ENCODE results near the gene TCF4.

Gene TCF4

GRCh38 chr18:55506074-55506473 is 81.9 kb downstream of the TCF4 start:
- no peak overlapping the region for H3K4me3 Mint-ChIP-seq
- H3K27ac Mint-ChIP-seq = no peak overlapping the region
- no peaks in the 10 kb centered on the region for H3K4me1 Mint-ChIP-seq
- H3K36me3 Mint-ChIP-seq = no peaks in the 10 kb centered on the region
- H3K27me3 Mint-ChIP-seq = no peaks in the 10 kb centered on the region
- H3K9me3 Mint-ChIP-seq = no peaks in the 10 kb centered on the region

GRCh38 chr18:55504808-55505207 is 83.2 kb downstream of the TCF4 start:
- Mint-ChIP-seq H3K27ac (no peak overlapping the region), H3K4me3 (no peak overlapping the region), H3K36me3 (no peaks in the 10 kb centered on the region), H3K27me3 (no peaks in the 10 kb centered on the region), H3K9me3 (no peaks in the 10 kb centered on the region), H3K4me1 (no peaks in the 10 kb centered on the region)

GRCh38 chr18:55503167-55503820 is 84.7 kb downstream of the TCF4 start:
- H3K27me3 Mint-ChIP-seq = no peaks in the 10 kb centered on the region
- no peak overlapping the region for H3K4me3 Mint-ChIP-seq
- no peaks in the 10 kb centered on the region for H3K4me1 Mint-ChIP-seq
- no peaks in the 10 kb centered on the region for H3K36me3 Mint-ChIP-seq
- no peak overlapping the region for H3K27ac Mint-ChIP-seq
- no peaks in the 10 kb centered on the region for H3K9me3 Mint-ChIP-seq

GRCh38 chr18:55501982-55502710 is 85.8 kb downstream of the TCF4 start:
- no peaks in the 10 kb centered on the region for H3K36me3 Mint-ChIP-seq
- H3K9me3 Mint-ChIP-seq = no peaks in the 10 kb centered on the region
- no peaks in the 10 kb centered on the region for H3K4me1 Mint-ChIP-seq
- no peak overlapping the region for H3K27ac Mint-ChIP-seq
- H3K27me3 Mint-ChIP-seq = no peaks in the 10 kb centered on the region
- no peak overlapping the region for H3K4me3 Mint-ChIP-seq

GRCh38 chr18:55501579-55501978 is 86.4 kb downstream of the TCF4 start:
- H3K9me3 Mint-ChIP-seq = no peaks in the 10 kb centered on the region
- H3K27me3 Mint-ChIP-seq = no peaks in the 10 kb centered on the region
- no peaks in the 10 kb centered on the region for H3K4me1 Mint-ChIP-seq
- no peaks in the 10 kb centered on the region for H3K36me3 Mint-ChIP-seq
- H3K4me3 Mint-ChIP-seq = no peak overlapping the region
- H3K27ac Mint-ChIP-seq = no peak overlapping the region

- H3K27ac Mint-ChIP-seq = no peak overlapping the region
- H3K9me3 Mint-ChIP-seq = no peaks in the 10 kb centered on the region
- no peaks in the 10 kb centered on the region for H3K36me3 Mint-ChIP-seq
- no peak overlapping the region for H3K4me3 Mint-ChIP-seq
- H3K27me3 Mint-ChIP-seq = no peaks in the 10 kb centered on the region
- no peaks in the 10 kb centered on the region for H3K4me1 Mint-ChIP-seq
Measured at GRCh38 chr18:55500316-55501086, 87.5 kb downstream of the TCF4 start.

- Mint-ChIP-seq H3K4me1 (no peaks in the 10 kb centered on the region), H3K27ac (no peak overlapping the region), H3K4me3 (no peak overlapping the region), H3K36me3 (no peaks in the 10 kb centered on the region), H3K27me3 (no peaks in the 10 kb centered on the region), H3K9me3 (no peaks in the 10 kb centered on the region)
Measured at GRCh38 chr18:55499526-55499925, 88.5 kb downstream of the TCF4 start.

GRCh38 chr18:55497825-55498403 is 90.1 kb downstream of the TCF4 start:
- no peaks in the 10 kb centered on the region for H3K27me3 Mint-ChIP-seq
- no peaks in the 10 kb centered on the region for H3K4me1 Mint-ChIP-seq
- H3K27ac Mint-ChIP-seq = no peak overlapping the region
- no peaks in the 10 kb centered on the region for H3K9me3 Mint-ChIP-seq
- no peaks in the 10 kb centered on the region for H3K36me3 Mint-ChIP-seq
- no peak overlapping the region for H3K4me3 Mint-ChIP-seq

GRCh38 chr18:55494899-55495298 is 93.1 kb downstream of the TCF4 start:
- Mint-ChIP-seq H3K27me3 (peaks cover 4% of the 10 kb centered on the region), H3K9me3 (no peaks in the 10 kb centered on the region), H3K36me3 (no peaks in the 10 kb centered on the region), H3K27ac (no peak overlapping the region), H3K4me3 (no peak overlapping the region), H3K4me1 (peaks cover under 1% of the 10 kb centered on the region)

GRCh38 chr18:55494441-55494840 is 93.6 kb downstream of the TCF4 start:
- Mint-ChIP-seq H3K4me3 (no peak overlapping the region), H3K27me3 (peaks cover 4% of the 10 kb centered on the region), H3K27ac (no peak overlapping the region), H3K4me1 (peaks cover 5% of the 10 kb centered on the region), H3K36me3 (no peaks in the 10 kb centered on the region), H3K9me3 (no peaks in the 10 kb centered on the region)

- Mint-ChIP-seq H3K9me3 (no peaks in the 10 kb centered on the region), H3K4me3 (no peak overlapping the region), H3K4me1 (peaks cover 8% of the 10 kb centered on the region), H3K36me3 (no peaks in the 10 kb centered on the region), H3K27ac (no peak overlapping the region), H3K27me3 (peaks cover 4% of the 10 kb centered on the region)
Measured at GRCh38 chr18:55491616-55492015, 96.4 kb downstream of the TCF4 start.

- Mint-ChIP-seq H3K27ac (no peak overlapping the region), H3K4me1 (peaks cover 8% of the 10 kb centered on the region), H3K36me3 (no peaks in the 10 kb centered on the region), H3K27me3 (peaks cover 4% of the 10 kb centered on the region), H3K4me3 (no peak overlapping the region), H3K9me3 (no peaks in the 10 kb centered on the region)
Measured at GRCh38 chr18:55489034-55489986, 98.7 kb downstream of the TCF4 start.

- H3K27ac Mint-ChIP-seq = no peak overlapping the region
- no peaks in the 10 kb centered on the region for H3K9me3 Mint-ChIP-seq
- no peaks in the 10 kb centered on the region for H3K36me3 Mint-ChIP-seq
- no peak overlapping the region for H3K4me3 Mint-ChIP-seq
- H3K4me1 Mint-ChIP-seq = peaks cover 8% of the 10 kb centered on the region
- peaks cover 5% of the 10 kb centered on the region for H3K27me3 Mint-ChIP-seq
Measured at GRCh38 chr18:55488473-55488872, 99.5 kb downstream of the TCF4 start.

GRCh38 chr18:55487997-55488396 is 100.0 kb downstream of the TCF4 start:
- Mint-ChIP-seq H3K27ac (no peak overlapping the region), H3K36me3 (no peaks in the 10 kb centered on the region), H3K4me3 (no peak overlapping the region), H3K4me1 (peaks cover 8% of the 10 kb centered on the region), H3K27me3 (peaks cover 5% of the 10 kb centered on the region), H3K9me3 (no peaks in the 10 kb centered on the region)

GRCh38 chr18:55486936-55487335 is 101.1 kb downstream of the TCF4 start:
- no peaks in the 10 kb centered on the region for H3K9me3 Mint-ChIP-seq
- H3K4me1 Mint-ChIP-seq = peaks cover 8% of the 10 kb centered on the region

More at GRCh38 chr18:55486936-55487335, 101.1 kb downstream of the TCF4 start:
- Mint-ChIP-seq H3K27me3 (peaks cover 3% of the 10 kb centered on the region), H3K4me3 (no peak overlapping the region), H3K27ac (no peak overlapping the region), H3K36me3 (no peaks in the 10 kb centered on the region)

All from activated naive CD4-positive, alpha-beta T cell treated with anti-CD3 and anti-CD28 coated beads, Interleukin-2, amount 50 U/mL, for 24 hours (primary cell).